Endothelial cell of umbilical vein (primary cell): ENCODE measurements around the gene APOM. TPM values are rescaled to one million over a fixed set of nuclear protein-coding genes. Genes with fewer than 3 reads are reported as not detected.

Experiments used
- BruUV-seq: library from RNA; stranded (reverse); fragments of 400-500 nt; replicated peaks from 2 replicates; lab custom pipeline; 2021; lab: Mats Ljungman, UMichigan
- CTCF ChIA-PET: fragments of 300-600, 350-600 bp; sonication (Branson Sonifier 250); formaldehyde crosslinking; loops from one replicate; lab custom pipeline; 2021; ENCODE audit warnings: antibody characterized with exemption, inconsistent platforms; lab: Charles Lee
- POLR2A ChIA-PET: fragments of 300-600, 350-600 bp; sonication (Branson Sonifier 250); formaldehyde crosslinking; loops from one replicate; lab custom pipeline; 2021; ENCODE audit warnings: antibody characterized with exemption, inconsistent platforms; lab: Charles Lee
- DNase-seq: peaks from one replicate; pipeline ENCODE4 v3.0.0-alpha.2; 2011; ENCODE audit warnings: low read depth, low spot score
- FAIRE-seq: peaks from 2 replicates; lab custom pipeline; 2011; peaks lifted over from hg19 to GRCh38; lab: Jason Lieb, UNC
- H2AFZ ChIP-seq: 2 replicates; pipeline ENCODE4 v1.6.0; 2012; ENCODE audit warnings: low read depth, low read length, control low read depth, inconsistent platforms
- H3K27ac ChIP-seq: 2 replicates; pipeline ENCODE4 v1.5.1; 2011; ENCODE audit warnings: low read depth, mild to moderate bottlenecking, control low read depth, low read length, moderate library complexity; ENCODE audit not compliant: insufficient read depth
- H3K27me3 ChIP-seq, 2 experiments: 2 replicates each; pipeline versions ENCODE4 v1.6.0 to v1.6.1; 2011; ENCODE audit warnings: low read length in 2 of 2, mixed read lengths in 1 of 2; ENCODE audit not compliant: control insufficient read depth in 2 of 2, insufficient read depth in 2 of 2
- H3K36me3 ChIP-seq, 2 experiments: 2 replicates in 1 of 2; 3 replicates in 1 of 2; pipeline ENCODE4 v1.5.1; 2011; ENCODE audit warnings: low read length in 2 of 2, mild to moderate bottlenecking in 1 of 2, moderate library complexity in 1 of 2; ENCODE audit not compliant: control insufficient read depth in 2 of 2, insufficient read depth in 2 of 2; ENCODE audit errors: extremely low read depth in 1 of 2
- H3K4me1 ChIP-seq: 3 replicates; pipeline ENCODE4 v1.5.1; 2011; ENCODE audit warnings: mild to moderate bottlenecking, low read length; ENCODE audit not compliant: control insufficient read depth, insufficient read depth; ENCODE audit errors: extremely low read depth
- H3K4me2 ChIP-seq: 2 replicates; pipeline ENCODE4 v1.6.1; 2011; ENCODE audit warnings: low read length, control low read depth, mixed read lengths; ENCODE audit not compliant: insufficient read depth
- H3K4me3 ChIP-seq, 3 experiments: fragments of 200-600 bp in 1 of 3; sonication (generic), shearing (Covaris generic) in 1 of 3; replicated peaks in 1 of 3; 2 replicates each; pipeline ENCODE4 v1.5.1; 2011 to 2016; ENCODE audit warnings: control low read depth in 3 of 3, low read length in 3 of 3, mild to moderate bottlenecking in 2 of 3, inconsistent platforms in 1 of 3, low read depth in 1 of 3, moderate library complexity in 1 of 3; ENCODE audit not compliant: insufficient read depth in 1 of 3
- H3K79me2 ChIP-seq: 2 replicates; pipeline ENCODE4 v1.6.0; 2012; ENCODE audit warnings: low read length, inconsistent platforms; ENCODE audit not compliant: control insufficient read depth, insufficient read depth
- H3K9ac ChIP-seq: replicated peaks from 2 replicates; pipeline ENCODE3; 2011; ENCODE audit warnings: low read length, control low read depth; ENCODE audit not compliant: insufficient read depth; ENCODE audit errors: extremely low read depth
- H3K9me1 ChIP-seq: replicated peaks from 3 replicates; pipeline ENCODE4 v1.6.0; 2011; ENCODE audit warnings: mild to moderate bottlenecking, low read length; ENCODE audit not compliant: control insufficient read depth, insufficient read depth; ENCODE audit errors: extremely low read depth
- H3K9me3 ChIP-seq: replicated peaks from 2 replicates; pipeline ENCODE4 v1.5.1; 2012; ENCODE audit warnings: low read length, inconsistent platforms; ENCODE audit not compliant: control insufficient read depth, insufficient read depth
- H4K20me1 ChIP-seq: replicated peaks from 2 replicates; pipeline ENCODE3; 2011; ENCODE audit warnings: mild to moderate bottlenecking, low read length; ENCODE audit not compliant: control insufficient read depth, insufficient read depth; ENCODE audit errors: extremely low read depth
- CTCF ChIP-seq, 2 donors: IDR thresholded peaks; 1 replicate in 1 of 2; 2 replicates in 1 of 2; pipeline ENCODE4 v1.5.1; 2011; ENCODE audit warnings: low read length in 2 of 2, mild to moderate bottlenecking in 2 of 2, moderate library complexity in 2 of 2, control low read depth in 1 of 2, inconsistent platforms in 1 of 2, low read depth in 1 of 2; ENCODE audit not compliant: insufficient read depth in 1 of 2; ENCODE audit errors: extremely low read depth in 1 of 2
- EZH2 ChIP-seq: IDR thresholded peaks from 2 replicates; pipeline ENCODE4 v1.6.1; 2012; ENCODE audit warnings: borderline replicate concordance, low read depth, mild to moderate bottlenecking, moderate library complexity, low read length, inconsistent platforms; ENCODE audit not compliant: severe bottlenecking
- FOS ChIP-seq: IDR thresholded peaks from 2 replicates; pipeline ENCODE4 v1.6.1; 2011; ENCODE audit warnings: mild to moderate bottlenecking, low read length, moderate library complexity, borderline replicate concordance; ENCODE audit not compliant: insufficient read depth
- GATA2 ChIP-seq: IDR thresholded peaks from 2 replicates; pipeline ENCODE4 v1.7.0; 2011; ENCODE audit warnings: low read depth, mild to moderate bottlenecking, moderate library complexity, mixed read lengths, low read length; ENCODE audit not compliant: insufficient read length, insufficient read depth
- JUN ChIP-seq: IDR thresholded peaks from 2 replicates; pipeline ENCODE4 v1.6.1; 2011; ENCODE audit warnings: borderline replicate concordance, low read depth; ENCODE audit not compliant: insufficient read length, insufficient read depth
- MAX ChIP-seq: IDR thresholded peaks from 2 replicates; pipeline ENCODE4 v1.6.1; 2011; ENCODE audit not compliant: insufficient read depth, insufficient read length
- MYC ChIP-seq: IDR thresholded peaks from one replicate; pipeline ENCODE4 v1.6.1; 2011; ENCODE audit warnings: mild to moderate bottlenecking, low read depth, low read length
- POLR2A ChIP-seq: IDR thresholded peaks from 2 replicates; pipeline ENCODE4 v1.6.1; 2012; ENCODE audit warnings: low read depth, mild to moderate bottlenecking, control low read depth, low read length
- POLR2AphosphoS5 ChIP-seq: IDR thresholded peaks from 2 replicates; pipeline ENCODE4 v1.6.1; 2012; ENCODE audit warnings: low read depth, mild to moderate bottlenecking, control low read depth, low read length, moderate library complexity; ENCODE audit not compliant: insufficient read depth
- dilution Hi-C: fragments of 300-500 bp; cut with MboI; formaldehyde crosslinking; loops from one replicate; pipeline ENCODE4 v1.15.0; 2019; ENCODE audit warnings: low sequenced_read_pairs; ENCODE audit not compliant: extremely low pct_ligation_motif_present
- intact Hi-C: fragments of 100-400 bp; cut with micrococcal nuclease; formaldehyde crosslinking; loops from one replicate; pipeline ENCODE4 v1.10.0; 2022
- polyA plus RNA-seq, 4 experiments: library from polyadenylated mRNA; depleted of rRNA in 3 of 4; stranded (reverse) in 3 of 4; unstranded in 1 of 4; fragments of >200 nt; gene quantifications; 2 replicates each; pipeline versions ENCODE4 v1.2.1 to v1.2.3, GENCODE V29; 2011 to 2012; ENCODE audit warnings: missing spikeins in 1 of 4
- total RNA-seq: library from RNA; stranded (reverse); gene quantifications from 2 replicates; pipeline ENCODE4 v1.2.3, GENCODE V29; 2021

APOM gene
- total and polyA plus RNA-seq, 2 donors (not counting 3 experiments of a cell fraction or from before 2014, with no cell fraction given) = 2.5 TPM; not detected in 1

- Histone ChIP-seq H3K27me3 (peaks cover 0 to 3% of the 10 kb centered on the region in 2 experiments), H3K36me3 (no peaks in the 10 kb centered on the region), H3K4me2 (no peak overlapping the region), H3K9me1 (no peaks in the 10 kb centered on the region), H3K4me1 (no peaks in the 10 kb centered on the region), H3K4me3 (no peak overlapping the region), H3K9me3 (no peaks in the 10 kb centered on the region), H3K27ac (no peak overlapping the region), H4K20me1 (no peaks in the 10 kb centered on the region), H2AFZ (no peak overlapping the region), H3K9ac (no peak overlapping the region), H3K79me2 (no peaks in the 10 kb centered on the region)
- CTCF ChIA-PET = no interaction called here
- no peak for FAIRE-seq
- no TSS peak for BruUV-seq
- POLR2A ChIA-PET = no interaction called here
- no peak for DNase-seq
- dilution Hi-C loops = no loop called here
- intact Hi-C loops = no loop called here
- TF ChIP-seq POLR2A (no peak), FOS (no peak), POLR2AphosphoS5 (no peak), JUN (no peak), MAX (no peak), EZH2 (no peak), GATA2 (no peak), MYC (no peak), CTCF (IDR thresholded peaks at IDR 0.05; ENCODE audit: extremely low read depth in 1 of 2, insufficient read depth in 1 of 2, low read depth in 1 of 2, low read length in 2 of 2) (no peak)
Measured at GRCh38 chr6:31614075-31614619, 41.5 kb upstream of the APOM start.
